ENCODE data around the gene FRYL. TPM values are rescaled to one million over a fixed set of nuclear protein-coding genes. Genes with fewer than 3 reads are reported as not detected.

The FRYL gene
- total RNA-seq, 1 experiment from 2014 or later: 59.5 TPM

Other genes with a start within 250 kb of the FRYL start
- 161 and 182 TPM in 2 replicates for gene OCIAD1, start 50.8 kb upstream of the FRYL start, total RNA-seq (2014; rRNA removed)
- 11.0 and 12.2 TPM in 2 replicates for gene OCIAD2, start 126.5 kb upstream of the FRYL start, total RNA-seq (2014; rRNA removed)
- not detected in 2 replicates for gene CWH43, start 206.0 kb upstream of the FRYL start, total RNA-seq (2014; rRNA removed)

Data from LHCN-M2 (cell line).